Activated CD4-positive, CD25-positive, alpha-beta regulatory T cell treated with anti-CD3 and anti-CD28 coated beads, Interleukin-2, amount 50 U/mL, for 16 hours (primary cell): ENCODE data around the gene PPM1F.
"Not testable (repeated sequence)": the region's sequence is repeated elsewhere in the genome, so short reads cannot be mapped to it uniquely, and the experiment has no call there.

ENCODE experiments used
- DNase-seq: peaks from one replicate; pipeline ENCODE4 v3.0.0-alpha.2; 2020; ENCODE audit warnings: low read depth, low spot score

The PPM1F gene

GRCh38 chr22:21896951-21897513 lies 55.6 kb downstream of the PPM1F start:
- DNase-seq = no peak

- not testable (repeated sequence) for DNase-seq
Observed at GRCh38 chr22:21896275-21896674, 56.4 kb downstream of the PPM1F start.

GRCh38 chr22:21894799-21895198 lies 57.8 kb downstream of the PPM1F start:
- no peak for DNase-seq

- DNase-seq = no peak
Observed at GRCh38 chr22:21889251-21889990, 63.2 kb downstream of the PPM1F start.

GRCh38 chr22:21887841-21888240 lies 64.8 kb downstream of the PPM1F start:
- no peak for DNase-seq

GRCh38 chr22:21883930-21884329 lies 68.7 kb downstream of the PPM1F start:
- DNase-seq = not testable (repeated sequence)

- not testable (repeated sequence) for DNase-seq
Observed at GRCh38 chr22:21882754-21883333, 69.8 kb downstream of the PPM1F start.

- no peak for DNase-seq
Observed at GRCh38 chr22:21881841-21882753, 70.6 kb downstream of the PPM1F start.

- DNase-seq = no peak
Observed at GRCh38 chr22:21876486-21877176, 76.0 kb downstream of the PPM1F start.

GRCh38 chr22:21874953-21875352 lies 77.7 kb downstream of the PPM1F start:
- DNase-seq = not testable (repeated sequence)

- no peak for DNase-seq
Observed at GRCh38 chr22:21873619-21874018, 79.0 kb downstream of the PPM1F start.

- DNase-seq = not testable (repeated sequence)
Observed at GRCh38 chr22:21872741-21873140, 79.9 kb downstream of the PPM1F start.
